ENCODE results near the gene PCYT1B.
"Not testable (repeated sequence)": the region's sequence is repeated elsewhere in the genome, so short reads cannot be mapped to it uniquely, and the experiment has no call there.

The PCYT1B gene

GRCh38 chrX:24647257-24648058, at the start of gene PCYT1B:
TSS of gene PCYT1B (minus strand) at chrX:24647347. CDS start at chrX:24647105, 242 bp downstream.
- DNase-seq: peak; percentile 64

GRCh38 chrX:24696294-24696693, 49.1 kb upstream of the PCYT1B start:
- DNase-seq: no peak

- DNase-seq: no peak
Observed at GRCh38 chrX:24694825-24695224, 47.7 kb upstream of the PCYT1B start.

- DNase-seq: peak; percentile 68
Observed at GRCh38 chrX:24693453-24694202, 46.5 kb upstream of the PCYT1B start, which contains the start of gene POLA1. TSS of gene POLA1 (plus strand) at chrX:24693918. CDS start at chrX:24693962, 44 bp downstream.

GRCh38 chrX:24692305-24692704, 45.2 kb upstream of the PCYT1B start:
- DNase-seq: no peak

DNA sequence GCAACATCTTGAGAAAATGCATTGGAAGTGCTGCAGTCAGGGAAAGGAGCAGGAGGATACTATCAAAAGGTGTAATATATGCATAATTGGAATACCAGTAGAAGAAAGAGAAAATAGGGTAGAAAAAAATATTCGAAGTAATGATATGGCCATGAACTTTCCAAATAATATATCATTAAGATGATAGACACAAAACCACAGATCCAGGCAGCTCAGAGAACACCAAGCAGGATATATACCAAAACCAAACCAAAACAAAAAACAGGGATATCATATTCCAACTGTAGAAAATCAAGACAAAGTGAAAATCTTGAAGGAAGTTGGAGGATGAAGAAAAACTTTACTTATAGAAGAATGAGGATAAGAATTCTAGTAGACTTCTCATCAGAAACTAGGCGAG, 36.9 kb upstream of the PCYT1B start:
- no peak for DNase-seq

DNA sequence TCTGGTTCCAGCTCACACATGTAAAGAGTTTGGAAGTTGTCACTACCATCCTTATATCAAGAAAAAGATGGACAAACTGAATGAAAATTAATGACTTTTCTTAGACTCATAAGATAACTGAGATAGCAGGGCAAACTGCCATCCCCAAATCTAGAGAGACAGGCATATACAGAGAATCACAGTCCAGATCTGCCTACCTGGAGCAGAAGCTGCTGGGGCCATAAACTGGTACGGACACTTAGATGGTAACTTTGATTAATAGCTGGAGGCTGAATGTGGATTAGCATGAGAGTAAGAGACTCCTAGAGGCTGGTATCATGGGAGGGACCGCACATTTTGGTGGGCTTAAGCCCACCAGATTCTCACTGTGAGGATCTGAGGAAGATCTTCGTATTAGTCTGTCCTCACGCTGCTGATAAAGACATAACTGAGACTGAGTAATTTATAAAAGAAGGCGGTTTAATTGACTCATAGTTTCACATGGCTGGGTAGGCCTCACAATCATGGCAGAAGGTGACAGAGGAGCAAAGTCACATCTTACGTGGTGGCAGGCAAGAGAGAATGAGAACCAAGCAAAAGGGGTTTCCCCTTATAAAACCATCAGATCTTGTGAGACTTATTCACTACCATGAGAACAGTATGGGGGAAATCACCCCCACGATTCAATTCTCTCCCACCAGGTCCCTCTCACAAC, 35.7 kb upstream of the PCYT1B start:
- no peak for DNase-seq

GRCh38 chrX:24676403-24677024, 29.4 kb upstream of the PCYT1B start:
- DNase-seq: peak; percentile 15

GRCh38 chrX:24673424-24673823, 26.3 kb upstream of the PCYT1B start:
- no peak for DNase-seq

- DNase-seq: no peak
Observed at GRCh38 chrX:24672701-24673190, 25.6 kb upstream of the PCYT1B start.

- no peak for DNase-seq
Observed at GRCh38 chrX:24668111-24668510, 21.0 kb upstream of the PCYT1B start.

DNA sequence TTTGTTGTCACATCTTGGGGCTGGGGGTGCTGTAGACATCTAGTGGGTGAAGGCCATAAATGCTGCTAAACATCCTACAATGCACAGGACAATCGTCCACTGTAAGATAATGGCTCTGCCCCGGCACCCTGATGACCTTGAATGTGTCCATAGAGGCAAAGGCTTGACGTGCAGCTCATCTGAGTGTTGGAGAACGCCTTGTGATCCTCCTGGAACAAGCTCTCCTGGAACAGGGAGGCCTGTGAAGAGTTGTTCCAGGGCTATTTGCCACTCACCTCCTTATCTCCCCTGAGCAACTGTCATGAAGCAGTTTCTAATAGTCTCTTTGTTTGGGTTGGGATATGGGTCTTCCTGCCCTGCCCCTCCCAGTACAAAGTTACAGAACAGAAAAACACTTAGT, 15.2 kb upstream of the PCYT1B start:
- DNase-seq: no peak

DNA sequence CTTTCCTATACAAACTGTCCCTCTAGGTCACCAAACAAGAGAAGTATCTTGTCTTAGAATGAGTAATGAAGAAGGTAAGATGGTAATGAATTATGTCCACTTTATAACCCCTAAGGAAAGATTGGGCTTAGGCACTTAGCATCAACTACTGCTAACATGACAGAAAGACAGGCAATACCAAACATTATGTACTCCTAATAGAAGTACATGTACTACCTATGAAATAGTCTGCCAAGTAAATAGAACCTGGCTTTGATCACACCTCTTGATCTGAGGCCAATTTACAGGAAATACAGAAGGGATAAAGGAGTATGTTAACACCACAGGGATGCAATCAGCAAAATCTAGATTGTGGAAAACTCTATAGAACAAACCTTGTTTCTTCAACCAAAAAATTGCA, 14.1 kb upstream of the PCYT1B start:
- DNase-seq: no peak

DNA sequence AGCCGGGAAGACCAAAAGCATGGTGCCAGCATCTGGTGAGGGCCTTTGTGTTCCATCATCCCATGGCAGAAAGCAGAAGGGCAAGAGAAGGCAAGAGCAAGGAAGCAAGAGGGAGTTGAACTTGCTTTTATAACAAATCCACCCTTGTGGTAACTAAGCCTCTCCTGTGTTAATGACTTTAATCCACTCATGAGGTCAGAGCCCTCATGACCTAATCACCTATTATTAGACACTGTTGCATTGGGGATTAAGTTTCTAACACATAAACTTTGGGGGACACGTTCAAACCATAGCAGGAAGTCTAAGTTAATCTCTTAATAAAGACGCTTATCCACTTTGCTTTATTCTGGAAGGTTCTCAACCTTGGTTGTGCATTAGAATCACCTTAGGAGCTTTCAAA, 12.5 kb upstream of the PCYT1B start:
- no peak for DNase-seq

DNA sequence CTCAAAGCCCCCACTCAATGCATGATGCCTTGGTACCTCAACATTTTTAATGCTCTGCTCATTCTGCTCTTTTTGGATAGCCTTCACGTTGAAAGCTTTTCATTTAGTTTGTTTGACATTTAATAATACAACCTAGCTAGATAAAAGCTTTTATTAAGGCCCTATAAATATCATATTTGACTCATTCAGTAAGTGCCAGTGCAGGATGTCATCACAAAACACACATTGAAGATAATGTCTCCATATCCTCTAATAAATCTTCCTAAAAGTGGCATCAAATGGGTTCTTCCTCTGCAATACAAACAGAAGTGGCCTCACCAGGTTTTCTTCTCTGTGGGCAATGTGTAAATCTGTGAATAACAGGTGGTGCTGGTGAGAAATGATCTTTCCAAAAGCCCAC, 12.0 kb upstream of the PCYT1B start:
- no peak for DNase-seq

DNA sequence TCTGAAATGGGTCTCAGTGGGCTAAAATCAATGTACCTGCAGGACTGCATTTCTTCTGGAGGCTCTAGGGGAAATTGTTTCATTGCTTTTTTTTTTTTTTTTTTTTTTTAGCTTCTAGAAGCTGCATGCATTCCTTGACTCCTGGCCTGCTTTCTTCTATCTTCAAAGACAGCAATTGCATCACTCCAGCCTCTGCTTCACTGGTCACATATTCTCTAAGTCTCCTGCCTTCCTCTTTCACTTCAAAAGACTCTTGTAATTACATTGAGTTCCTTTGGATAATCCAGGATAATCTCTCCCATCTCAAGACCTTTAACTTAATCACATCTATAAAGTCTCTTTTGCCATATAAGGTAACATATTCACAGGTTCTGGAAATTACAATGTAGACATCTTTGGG, 11.3 kb upstream of the PCYT1B start:
- DNase-seq: no peak

- no peak for DNase-seq
Observed at GRCh38 chrX:24657671-24658386, 10.7 kb upstream of the PCYT1B start.

DNA sequence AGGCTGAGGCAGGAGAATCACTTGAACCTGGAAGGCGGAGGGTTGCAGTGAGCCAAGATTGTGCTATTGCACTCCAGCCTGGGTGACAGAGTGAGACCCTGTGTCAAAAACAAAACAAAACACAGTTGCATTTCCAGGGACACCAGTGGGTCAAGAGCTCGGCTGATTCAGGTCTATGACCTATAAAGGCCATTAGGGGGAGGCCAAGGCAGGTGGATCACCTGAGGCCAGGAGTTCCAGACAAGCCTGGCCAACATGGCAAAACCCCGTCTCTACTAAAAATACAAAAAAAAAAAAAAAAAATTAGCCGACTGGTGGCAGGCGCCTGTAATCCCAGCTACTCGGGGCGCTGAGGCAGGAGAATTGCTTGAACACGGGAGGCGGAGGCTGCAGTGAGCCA, 8.5 kb upstream of the PCYT1B start:
- not testable (repeated sequence) for DNase-seq

DNA sequence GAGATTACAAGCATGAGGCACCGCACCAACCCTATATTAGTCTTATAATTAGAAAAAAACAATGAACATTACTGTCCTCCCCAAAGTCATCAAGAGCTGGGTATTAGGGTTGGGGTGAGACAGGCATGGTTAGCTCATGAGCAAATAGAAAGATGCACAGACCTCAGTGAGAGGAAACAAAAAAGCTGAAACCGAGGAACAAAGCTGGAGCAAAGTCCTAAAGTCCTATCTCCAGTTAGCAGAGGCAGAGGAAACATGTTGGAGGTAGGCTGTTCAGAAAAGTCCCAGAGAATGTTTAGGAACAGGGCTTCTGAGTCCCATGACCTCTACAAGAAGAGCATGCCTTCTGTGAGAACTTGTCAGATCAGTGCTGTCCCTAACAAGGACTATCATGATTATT, 4.6 kb upstream of the PCYT1B start:
- no peak for DNase-seq

DNA sequence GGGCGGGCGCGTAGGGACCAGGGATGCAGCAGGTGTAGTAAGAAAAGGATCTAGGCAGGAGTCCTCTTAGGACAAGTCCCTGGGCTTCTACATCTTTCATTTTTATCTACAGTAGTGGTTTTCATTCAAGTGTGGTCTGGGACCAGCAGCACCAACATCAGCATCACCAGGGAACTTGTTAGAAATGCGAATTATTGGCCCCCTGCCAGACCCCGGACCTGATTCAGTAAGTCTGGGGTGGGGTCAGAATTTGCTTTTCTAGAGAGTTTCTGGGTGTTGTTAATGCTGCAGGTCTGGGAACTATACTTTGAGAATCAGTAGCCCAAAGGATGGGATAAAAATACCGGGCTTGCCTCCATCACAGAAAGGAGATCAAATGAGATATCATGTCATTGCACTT, 1.3 kb upstream of the PCYT1B start:
- DNase-seq: no peak

- no peak for DNase-seq
Observed at GRCh38 chrX:24646745-24647182, 383 bp downstream of the PCYT1B start.

GRCh38 chrX:24646006-24646405, 1.1 kb downstream of the PCYT1B start:
- DNase-seq: no peak
